Measurements from ENCODE around the gene HTR1D. TPM values are rescaled to one million over a fixed set of nuclear protein-coding genes. Genes with fewer than 3 reads are reported as not detected.

HTR1D gene
- total and polyA plus RNA-seq, 8 donors, result 0.07 to 0.26 (median 0.16) TPM

DNA sequence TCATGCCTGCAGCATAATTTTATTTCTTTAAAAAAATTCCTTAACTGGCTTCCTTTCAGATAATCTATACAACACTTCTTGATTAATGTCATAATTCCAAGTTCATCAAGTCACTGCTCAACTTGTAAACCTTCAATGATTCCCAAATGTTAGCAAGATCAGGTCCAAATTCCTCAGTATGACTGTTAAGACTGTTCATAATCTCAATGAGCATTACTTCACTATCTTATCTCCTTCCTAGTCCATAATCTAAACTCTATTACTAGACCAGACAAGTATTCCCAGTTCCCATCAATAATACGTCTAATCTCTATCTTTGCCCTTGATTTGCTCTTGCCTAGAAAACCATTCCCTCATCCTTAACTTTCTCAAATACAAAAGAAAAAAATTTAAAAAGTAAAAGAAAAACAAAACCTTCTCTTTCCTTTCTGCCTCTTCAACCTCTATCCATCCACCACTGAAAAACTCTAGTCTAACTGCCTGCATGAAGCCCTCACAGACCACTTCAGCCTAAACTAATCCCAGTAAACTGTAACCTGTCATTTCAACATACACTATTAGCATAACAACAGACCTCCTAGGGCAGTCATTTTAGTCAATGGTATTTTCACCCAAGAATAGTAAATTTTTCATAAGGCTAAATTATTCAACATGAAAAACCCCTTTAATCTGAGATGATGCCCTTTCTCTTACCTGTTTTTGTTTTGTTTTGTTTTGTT is 64.2 kb downstream of the HTR1D start:
- Histone ChIP-seq H3K4me1 (peaks cover 6 to 11% of the 10 kb centered on the region in 2 donors), H3K4me3 (no peak overlapping the region), H3K9me3 (no peaks in the 10 kb centered on the region), H3K36me3 (no peaks in the 10 kb centered on the region), H3K27ac (no peak overlapping the region), H3K27me3 (no peaks in the 10 kb centered on the region)
- TF ChIP-seq, protein P1, sequence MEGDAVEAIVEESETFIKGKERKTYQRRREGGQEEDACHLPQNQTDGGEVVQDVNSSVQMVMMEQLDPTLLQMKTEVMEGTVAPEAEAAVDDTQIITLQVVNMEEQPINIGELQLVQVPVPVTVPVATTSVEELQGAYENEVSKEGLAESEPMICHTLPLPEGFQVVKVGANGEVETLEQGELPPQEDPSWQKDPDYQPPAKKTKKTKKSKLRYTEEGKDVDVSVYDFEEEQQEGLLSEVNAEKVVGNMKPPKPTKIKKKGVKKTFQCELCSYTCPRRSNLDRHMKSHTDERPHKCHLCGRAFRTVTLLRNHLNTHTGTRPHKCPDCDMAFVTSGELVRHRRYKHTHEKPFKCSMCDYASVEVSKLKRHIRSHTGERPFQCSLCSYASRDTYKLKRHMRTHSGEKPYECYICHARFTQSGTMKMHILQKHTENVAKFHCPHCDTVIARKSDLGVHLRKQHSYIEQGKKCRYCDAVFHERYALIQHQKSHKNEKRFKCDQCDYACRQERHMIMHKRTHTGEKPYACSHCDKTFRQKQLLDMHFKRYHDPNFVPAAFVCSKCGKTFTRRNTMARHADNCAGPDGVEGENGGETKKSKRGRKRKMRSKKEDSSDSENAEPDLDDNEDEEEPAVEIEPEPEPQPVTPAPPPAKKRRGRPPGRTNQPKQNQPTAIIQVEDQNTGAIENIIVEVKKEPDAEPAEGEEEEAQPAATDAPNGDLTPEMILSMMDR (IDR thresholded peaks at IDR 0.05), result no peak
- DNase-seq, result no peak
- ATAC-seq, result no peak
- intact Hi-C loops (cut with DNase I), result no loop called here

DNA sequence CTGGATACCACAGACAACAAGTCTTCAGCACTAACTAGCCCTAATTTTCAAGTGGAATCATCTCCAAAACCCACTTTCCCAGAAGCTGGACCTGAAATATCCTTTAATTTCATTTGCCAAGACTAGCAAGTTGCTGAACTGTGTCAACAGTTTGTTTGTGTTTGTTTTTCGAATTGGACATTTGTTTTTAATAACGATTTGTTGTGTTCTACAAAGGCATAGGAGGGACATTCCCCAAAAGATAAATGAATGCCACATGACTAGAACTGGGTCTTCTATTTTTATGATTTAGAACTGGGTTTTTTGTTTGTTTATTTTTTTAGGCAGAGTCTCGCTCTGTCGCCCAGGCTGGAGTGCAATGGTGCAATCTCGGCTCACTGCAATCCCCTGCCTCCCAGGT is 66.6 kb downstream of the HTR1D start:
- intact Hi-C loops (cut with DNase I), result no loop called here
- Histone ChIP-seq H3K27me3 (no peaks in the 10 kb centered on the region), H3K4me1 (peaks cover 6 to 10% of the 10 kb centered on the region in 2 donors), H3K27ac (no peak overlapping the region), H3K36me3 (no peaks in the 10 kb centered on the region), H3K9me3 (no peaks in the 10 kb centered on the region), H3K4me3 (no peak overlapping the region)
- TF ChIP-seq, protein P1 (IDR thresholded peaks at IDR 0.05), result no peak
- no peak for DNase-seq
- no peak for ATAC-seq

DNA sequence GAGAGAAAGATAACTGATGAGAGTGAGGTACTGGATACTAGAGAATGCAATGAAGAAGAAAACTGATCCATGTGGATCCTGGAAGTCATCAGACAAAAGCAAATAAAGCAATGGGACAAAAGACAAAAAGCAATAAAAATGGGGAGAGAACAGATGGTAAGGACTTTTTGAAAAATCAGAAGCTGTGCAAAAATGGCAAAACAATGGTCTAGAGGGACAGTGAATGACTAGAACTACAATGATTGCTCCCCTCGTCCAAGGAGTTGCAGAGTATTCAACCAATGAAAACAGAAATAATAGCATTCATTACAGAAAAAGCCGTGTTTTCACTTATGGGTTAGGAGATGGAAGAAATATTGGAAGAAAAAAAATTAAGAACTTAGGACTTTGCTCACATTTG is 67.2 kb downstream of the HTR1D start:
- intact Hi-C loops (cut with DNase I), result no loop called here
- TF ChIP-seq, protein P1 (IDR thresholded peaks at IDR 0.05), result no peak
- H3K9me3 ChIP-seq, result no peaks in the 10 kb centered on the region
- H3K27ac ChIP-seq, result no peak overlapping the region
- no peaks in the 10 kb centered on the region for H3K36me3 ChIP-seq
- H3K4me3 ChIP-seq, result no peak overlapping the region
- no peak for ATAC-seq
- no peaks in the 10 kb centered on the region for H3K27me3 ChIP-seq
- no peak for DNase-seq
- peaks cover 6 to 10% of the 10 kb centered on the region in 2 donors for H3K4me1 ChIP-seq

DNA sequence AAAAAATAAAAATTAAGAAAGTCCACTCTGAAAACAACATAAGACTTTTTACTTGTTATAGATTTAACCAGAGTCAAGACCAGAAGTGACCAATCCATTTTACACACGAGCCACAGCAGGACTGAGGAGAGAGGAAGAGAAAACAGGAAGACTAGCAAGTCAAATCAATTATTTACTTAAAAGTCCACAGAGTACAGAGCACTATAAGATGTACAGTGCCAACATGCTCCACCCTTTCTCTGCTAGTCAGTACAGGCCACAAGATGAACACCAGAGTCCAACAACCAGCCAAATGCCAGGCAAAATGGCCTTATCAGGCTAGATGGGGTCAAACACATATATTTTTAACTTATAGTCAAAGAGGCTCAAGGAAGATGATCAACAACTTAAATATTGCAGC is 68.2 kb downstream of the HTR1D start:
- Histone ChIP-seq H3K36me3 (no peaks in the 10 kb centered on the region), H3K27me3 (no peaks in the 10 kb centered on the region), H3K9me3 (no peaks in the 10 kb centered on the region), H3K4me1 (peaks cover 6 to 10% of the 10 kb centered on the region in 2 donors), H3K27ac (no peak overlapping the region), H3K4me3 (no peak overlapping the region)
- ATAC-seq, result peak; percentile 31
- TF ChIP-seq, protein P1 (IDR thresholded peaks at IDR 0.05), result no peak
- DNase-seq, result no peak
- intact Hi-C loops (cut with DNase I), result no loop called here

DNA sequence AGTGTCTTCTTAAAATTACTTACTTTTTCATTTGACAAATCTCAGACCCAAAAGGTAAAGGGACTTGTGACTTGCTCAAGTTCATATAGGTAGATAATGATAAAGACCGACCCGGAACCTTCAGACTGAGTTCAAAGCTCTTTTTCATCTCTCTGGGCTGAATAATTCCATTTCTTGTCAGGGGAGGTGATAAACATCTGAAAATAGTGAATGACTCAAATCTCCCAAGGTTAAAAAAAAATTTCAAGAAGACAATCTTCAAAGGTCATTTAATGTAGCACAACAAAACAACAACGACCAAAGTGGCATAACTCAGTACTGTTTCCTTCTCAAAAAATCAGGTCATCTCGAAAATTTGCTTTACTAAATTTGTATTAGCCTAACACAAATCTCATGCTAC is 69.2 kb downstream of the HTR1D start:
- H3K4me1 ChIP-seq, result peaks cover 6 to 10% of the 10 kb centered on the region in 2 donors
- TF ChIP-seq, protein P1 (IDR thresholded peaks at IDR 0.05), result no peak
- no peak for ATAC-seq

More for the DNA sequence above, 69.2 kb downstream of the HTR1D start:
- no peak overlapping the region for H3K4me3 ChIP-seq
- H3K9me3 ChIP-seq, result no peaks in the 10 kb centered on the region
- DNase-seq, result no peak
- H3K27ac ChIP-seq, result no peak overlapping the region
- no peaks in the 10 kb centered on the region for H3K27me3 ChIP-seq
- intact Hi-C loops (cut with DNase I), result no loop called here
- no peaks in the 10 kb centered on the region for H3K36me3 ChIP-seq

Other genes starting within 250 kb of the HTR1D start
- not detected for gene LACTBL1, start 244.6 kb downstream of the HTR1D start, total RNA-seq
- not detected for gene LACTBL1, start 244.6 kb downstream of the HTR1D start, polyA plus RNA-seq (ENCODE audit: insufficient read length in 6 of 6)
- not detected for gene TEX46, start 201.7 kb downstream of the HTR1D start, total RNA-seq
- gene TEX46, start 201.7 kb downstream of the HTR1D start, polyA plus RNA-seq (ENCODE audit: insufficient read length in 6 of 6), result under 1 TPM in 1 of 6 donors, not detected in 5; 0.29 TPM
- 10 to 100 TPM; 39.5 to 40.8 TPM for gene KDM1A, start 198.0 kb downstream of the HTR1D start, total RNA-seq
- 100 to 1,000 TPM; 114 to 126 (median 119) TPM for gene KDM1A, start 198.0 kb downstream of the HTR1D start, polyA plus RNA-seq (ENCODE audit: insufficient read length in 6 of 6)
- gene LUZP1, start 48.6 kb downstream of the HTR1D start, total RNA-seq, result 10 to 100 TPM; 29.8 to 31.4 TPM
- 10 to 100 TPM; 22.9 to 32.5 (median 28.8) TPM for gene LUZP1, start 48.6 kb downstream of the HTR1D start, polyA plus RNA-seq (ENCODE audit: insufficient read length in 6 of 6)
- gene HNRNPR, start 126.8 kb upstream of the HTR1D start, total RNA-seq, result 100 to 1,000 TPM in 1 of 2 donors, 10 to 100 TPM in 1; 84.3 to 108 TPM
- gene HNRNPR, start 126.8 kb upstream of the HTR1D start, polyA plus RNA-seq (ENCODE audit: insufficient read length in 6 of 6), result 100 to 1,000 TPM; 213 to 277 (median 229) TPM
- 10 to 100 TPM in 1 of 2 donors, 1 to 10 TPM in 1; 9.2 to 10.2 TPM for gene ZNF436, start 152.3 kb upstream of the HTR1D start, total RNA-seq
- gene ZNF436, start 152.3 kb upstream of the HTR1D start, polyA plus RNA-seq (ENCODE audit: insufficient read length in 6 of 6), result 10 to 100 TPM; 30.2 to 38.8 (median 35.5) TPM
- gene TCEA3, start 207.2 kb upstream of the HTR1D start, total RNA-seq, result 10 to 100 TPM; 28.3 to 43.2 TPM
- 10 to 100 TPM; 15.5 to 33.8 (median 27.4) TPM for gene TCEA3, start 207.2 kb upstream of the HTR1D start, polyA plus RNA-seq (ENCODE audit: insufficient read length in 6 of 6)